ENCODE results near the gene NPLOC4. TPM values are rescaled to one million over a fixed set of nuclear protein-coding genes. Genes with fewer than 3 reads are reported as not detected.

The NPLOC4 gene
- total and polyA plus RNA-seq, 2 of the 8 experiments (the other 6 are each of a cell fraction or from before 2014, with no cell fraction given), result 70.7 to 92.7 TPM

GRCh38 chr17:81514739-81515529, 122.0 kb downstream of the NPLOC4 start (continued):
- TF ChIP-seq CTCF (IDR thresholded peaks at IDR 0.05; ENCODE audit: control extremely low read depth in 1 of 3, insufficient read depth in 1 of 3, low read depth in 1 of 3, low read length in 3 of 3), result no peak
- TF ChIP-seq CHD7 (IDR thresholded peaks at IDR 0.05; ENCODE audit: insufficient replicate concordance, low read length), result no peak
- no peak for TF ChIP-seq JUN (IDR thresholded peaks at IDR 0.05; ENCODE audit: low read depth, low read length)
- TF ChIP-seq SIN3A (conservative IDR thresholded peaks at IDR 0.05 in 1 of 2, IDR thresholded peaks at IDR 0.05 in 1 of 2; ENCODE audit: low read depth in 1 of 2, low read length in 2 of 2), result 0 out of 4 replicates have a peak, but pooled peaks have one; percentile 41 to 68
- TF ChIP-seq RAD21 (IDR thresholded peaks at IDR 0.05 in 1 of 2, conservative IDR thresholded peaks at IDR 0.05 in 1 of 2; ENCODE audit: low read depth in 2 of 2, low read length in 2 of 2), result no peak
- TF ChIP-seq JUND (IDR thresholded peaks at IDR 0.05; ENCODE audit: low read length), result no peak

Data from H1 (cell line).